RWPE1 (cell line): ENCODE results near the gene NRP2.

Experiments
- CTCF ChIA-PET: fragments of 350-600 bp; sonication (Branson Sonifier 250); formaldehyde crosslinking; extraction: SDS; loops from one replicate; lab custom pipeline; 2021; lab: Yijun Ruan, JAX
- POLR2A ChIA-PET: fragments of 400-600 bp; formaldehyde crosslinking; extraction: SDS; loops from one replicate; lab custom pipeline; 2020; ENCODE audit warnings: antibody characterized with exemption; ENCODE audit not compliant: low non-redundant PET; lab: Yijun Ruan, JAX
- DNase-seq: peaks from one replicate; pipeline ENCODE4 v3.0.0; 2012; ENCODE audit warnings: low spot score
- H3K27ac ChIP-seq: fragments of 450-650 bp; 2 replicates; pipeline ENCODE4 v1.5.1; 2017
- TF ChIP-seq, protein P1 (sequence below): fragments of 450-650 bp; conservative IDR thresholded peaks from 2 replicates; pipeline ENCODE4 v1.5.1; 2017; ENCODE audit warnings: low read depth, mild to moderate bottlenecking

NRP2 gene

DNA sequence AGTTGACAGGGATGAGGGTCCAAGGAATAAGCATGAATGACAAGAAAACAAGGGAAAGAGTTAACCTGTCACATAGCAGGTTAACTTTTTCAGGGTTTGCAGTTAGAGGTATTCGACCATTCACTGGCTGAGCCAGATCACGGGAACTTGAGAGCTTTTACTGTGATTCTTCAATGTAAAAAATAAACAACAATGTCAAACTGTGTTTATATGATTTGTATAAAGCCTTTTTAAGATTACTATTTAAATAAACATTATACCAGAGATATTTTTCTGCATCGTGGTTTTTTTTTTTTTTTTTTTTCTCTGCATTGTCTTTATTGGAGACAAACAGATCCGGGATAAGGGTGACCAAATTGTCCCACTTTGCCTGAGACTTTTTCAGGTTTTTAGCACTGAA, 115.6 kb downstream of the NRP2 start:
- no peak for DNase-seq
- POLR2A ChIA-PET, result no interaction called here
- TF ChIP-seq, protein P1, sequence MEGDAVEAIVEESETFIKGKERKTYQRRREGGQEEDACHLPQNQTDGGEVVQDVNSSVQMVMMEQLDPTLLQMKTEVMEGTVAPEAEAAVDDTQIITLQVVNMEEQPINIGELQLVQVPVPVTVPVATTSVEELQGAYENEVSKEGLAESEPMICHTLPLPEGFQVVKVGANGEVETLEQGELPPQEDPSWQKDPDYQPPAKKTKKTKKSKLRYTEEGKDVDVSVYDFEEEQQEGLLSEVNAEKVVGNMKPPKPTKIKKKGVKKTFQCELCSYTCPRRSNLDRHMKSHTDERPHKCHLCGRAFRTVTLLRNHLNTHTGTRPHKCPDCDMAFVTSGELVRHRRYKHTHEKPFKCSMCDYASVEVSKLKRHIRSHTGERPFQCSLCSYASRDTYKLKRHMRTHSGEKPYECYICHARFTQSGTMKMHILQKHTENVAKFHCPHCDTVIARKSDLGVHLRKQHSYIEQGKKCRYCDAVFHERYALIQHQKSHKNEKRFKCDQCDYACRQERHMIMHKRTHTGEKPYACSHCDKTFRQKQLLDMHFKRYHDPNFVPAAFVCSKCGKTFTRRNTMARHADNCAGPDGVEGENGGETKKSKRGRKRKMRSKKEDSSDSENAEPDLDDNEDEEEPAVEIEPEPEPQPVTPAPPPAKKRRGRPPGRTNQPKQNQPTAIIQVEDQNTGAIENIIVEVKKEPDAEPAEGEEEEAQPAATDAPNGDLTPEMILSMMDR, result no peak
- H3K27ac ChIP-seq, result no peak overlapping the region
- CTCF ChIA-PET, result no interaction called here

DNA sequence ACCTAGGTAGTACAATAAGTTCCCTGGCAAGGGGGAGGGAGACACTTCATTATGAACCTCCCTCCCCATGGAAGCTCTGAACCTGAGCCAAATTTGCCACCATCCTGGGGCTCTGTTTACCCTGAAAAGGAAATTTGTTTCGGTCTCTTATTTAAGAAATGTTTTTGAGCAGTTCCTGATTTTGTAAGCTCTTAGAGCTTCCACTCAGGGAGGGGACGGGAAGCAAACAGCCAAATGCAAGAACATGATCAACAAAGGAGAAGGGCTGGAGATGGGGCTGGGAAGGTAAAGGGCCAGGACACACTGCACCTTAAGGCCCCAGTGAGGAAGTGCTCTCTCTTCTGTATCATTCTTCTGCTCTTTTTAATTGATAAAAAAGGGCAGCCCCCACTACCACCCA, 117.9 kb downstream of the NRP2 start:
- TF ChIP-seq, protein P1, result no peak
- no peak overlapping the region for H3K27ac ChIP-seq
- ChIA-PET POLR2A (no interaction called here), CTCF (no interaction called here)
- DNase-seq, result no peak

DNA sequence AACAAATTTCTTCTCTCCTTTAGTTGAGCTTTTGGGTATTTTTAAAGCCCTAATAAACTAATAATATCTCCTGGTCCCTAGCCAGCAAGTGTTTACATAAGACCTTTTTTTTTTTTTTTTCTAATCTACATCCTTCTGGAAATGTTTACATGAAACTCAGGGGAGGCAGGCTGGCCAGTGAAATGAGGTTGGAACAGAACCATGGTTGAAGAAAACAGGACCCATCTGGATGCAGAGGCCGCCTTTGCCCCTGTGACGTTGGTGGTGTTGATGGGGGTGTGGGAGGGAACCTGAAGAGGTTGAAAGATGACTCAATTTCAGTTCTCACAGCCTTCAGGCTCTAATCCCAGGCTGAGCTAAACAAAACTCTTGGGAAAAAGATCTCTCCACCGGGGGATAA, 118.5 kb downstream of the NRP2 start:
- CTCF ChIA-PET, result interaction anchor here (0.7 kb wide), 1 partner anchor 17 kb away, joined by 4 read pairs; no protein-coding TSS in a partner anchor
- no peak for DNase-seq
- POLR2A ChIA-PET, result no interaction called here
- TF ChIP-seq, protein P1, result no peak
- no peak overlapping the region for H3K27ac ChIP-seq

DNA sequence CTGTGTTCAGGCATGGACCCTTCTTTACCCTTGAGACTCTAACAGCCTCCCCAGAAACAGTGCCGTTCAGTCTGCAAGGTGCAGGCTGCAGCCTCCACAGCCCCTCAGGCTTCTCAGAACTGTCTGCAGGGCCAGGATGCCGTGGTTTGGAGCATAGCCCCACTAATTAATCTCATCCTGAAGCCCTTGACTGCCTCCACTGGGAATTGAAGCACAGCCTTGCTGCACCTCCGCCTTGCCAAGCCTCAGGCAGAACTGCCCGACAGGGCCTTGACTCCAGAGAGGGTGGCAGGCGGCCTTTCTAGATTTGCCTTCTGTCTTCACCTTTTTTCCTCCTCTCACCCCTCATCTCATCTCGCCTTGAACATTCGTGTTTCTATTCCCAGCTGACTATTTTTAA, 119.8 kb downstream of the NRP2 start:
- no peak for DNase-seq
- TF ChIP-seq, protein P1, result no peak
- ChIA-PET POLR2A (no interaction called here), CTCF (interaction anchor here (0.6 kb wide), 1 partner anchor 1171 kb away, joined by 3 read pairs; no protein-coding TSS in a partner anchor)
- H3K27ac ChIP-seq, result no peak overlapping the region

DNA sequence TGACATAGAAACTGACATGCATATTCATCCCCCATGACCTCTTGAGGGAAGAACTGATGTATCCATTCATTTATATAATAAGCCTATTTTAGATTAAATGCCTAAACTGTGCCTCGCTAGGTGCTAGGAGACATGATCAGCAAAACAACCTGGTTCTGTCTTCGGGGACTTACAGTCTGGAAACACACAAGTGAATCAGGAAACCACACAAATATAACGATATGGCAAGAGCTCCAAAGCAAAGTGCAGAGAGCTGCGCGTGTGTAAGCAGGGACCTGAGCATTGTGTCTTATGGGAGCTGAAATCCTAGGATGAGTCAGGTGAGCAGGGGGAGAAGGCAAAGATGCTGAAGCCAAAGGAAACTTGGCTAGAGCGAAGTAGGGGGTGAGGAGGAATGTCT, 120.6 kb downstream of the NRP2 start:
- CTCF ChIA-PET, result interaction anchor here (0.6 kb wide), 1 partner anchor 1172 kb away, joined by 3 read pairs; no protein-coding TSS in a partner anchor
- TF ChIP-seq, protein P1, result no peak
- no peak for DNase-seq
- no peak overlapping the region for H3K27ac ChIP-seq
- POLR2A ChIA-PET, result no interaction called here

DNA sequence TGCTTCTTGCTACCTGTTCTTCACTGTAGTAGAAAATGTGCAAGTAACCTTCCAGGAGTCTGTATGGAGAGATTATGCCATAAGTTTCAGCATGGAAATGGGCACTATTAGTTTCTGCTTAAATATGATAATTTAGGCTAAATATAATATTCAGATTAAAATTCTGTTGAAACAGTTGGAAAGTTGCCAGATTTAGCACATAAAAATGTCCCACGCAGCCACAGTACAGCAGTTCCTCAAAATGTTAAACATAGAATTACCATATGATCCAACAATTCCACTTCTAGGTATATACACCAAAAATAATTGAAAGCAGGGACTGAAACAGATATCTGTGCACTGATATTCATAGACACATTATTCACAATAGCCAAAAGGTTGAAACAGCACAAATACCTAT, 121.2 kb downstream of the NRP2 start:
- H3K27ac ChIP-seq, result no peak overlapping the region
- DNase-seq, result no peak
- ChIA-PET POLR2A (no interaction called here), CTCF (no interaction called here)
- TF ChIP-seq, protein P1, result no peak
